ENCODE measurements around the gene GRAMD1A. TPM values are rescaled to one million over a fixed set of nuclear protein-coding genes. Genes with fewer than 3 reads are reported as not detected.

GRAMD1A gene
- total RNA-seq, 2 experiments from 2014 or later: 221 to 229 TPM

- H3K36me3 Mint-ChIP-seq (ENCODE audit: low read depth): peaks cover 94% of the 10 kb centered on the region
- Histone ChIP-seq H3K27me3 (ENCODE audit: control insufficient read depth in 1 of 2, insufficient read depth in 2 of 2, low read length in 2 of 2) (no peaks in the 10 kb centered on the region), H3K4me3 (ENCODE audit: low read length) (no peak overlapping the region), H3K27ac (ENCODE audit: low read depth in 1 of 2, low read length in 2 of 2) (no peak overlapping the region), H3K4me1 (ENCODE audit: insufficient read depth, low read length) (peaks cover 29% of the 10 kb centered on the region), H3K36me3 (ENCODE audit: insufficient read depth, low read length) (peaks cover 51% of the 10 kb centered on the region), H3K9me3 (ENCODE audit: control insufficient read depth in 1 of 2, insufficient read depth in 1 of 2, low read length in 2 of 2) (peaks cover 79% of the 10 kb centered on the region in 2 experiments)
- H3K27me3 Mint-ChIP-seq: no peaks in the 10 kb centered on the region
- ATAC-seq (ENCODE audit: poor library complexity) (no peak), DNase-seq (no peak)
- H3K27ac Mint-ChIP-seq: no peak overlapping the region
- ChIA-PET POLR2A (no interaction called here), CTCF (no interaction called here)
- TF ChIP-seq, protein P1, sequence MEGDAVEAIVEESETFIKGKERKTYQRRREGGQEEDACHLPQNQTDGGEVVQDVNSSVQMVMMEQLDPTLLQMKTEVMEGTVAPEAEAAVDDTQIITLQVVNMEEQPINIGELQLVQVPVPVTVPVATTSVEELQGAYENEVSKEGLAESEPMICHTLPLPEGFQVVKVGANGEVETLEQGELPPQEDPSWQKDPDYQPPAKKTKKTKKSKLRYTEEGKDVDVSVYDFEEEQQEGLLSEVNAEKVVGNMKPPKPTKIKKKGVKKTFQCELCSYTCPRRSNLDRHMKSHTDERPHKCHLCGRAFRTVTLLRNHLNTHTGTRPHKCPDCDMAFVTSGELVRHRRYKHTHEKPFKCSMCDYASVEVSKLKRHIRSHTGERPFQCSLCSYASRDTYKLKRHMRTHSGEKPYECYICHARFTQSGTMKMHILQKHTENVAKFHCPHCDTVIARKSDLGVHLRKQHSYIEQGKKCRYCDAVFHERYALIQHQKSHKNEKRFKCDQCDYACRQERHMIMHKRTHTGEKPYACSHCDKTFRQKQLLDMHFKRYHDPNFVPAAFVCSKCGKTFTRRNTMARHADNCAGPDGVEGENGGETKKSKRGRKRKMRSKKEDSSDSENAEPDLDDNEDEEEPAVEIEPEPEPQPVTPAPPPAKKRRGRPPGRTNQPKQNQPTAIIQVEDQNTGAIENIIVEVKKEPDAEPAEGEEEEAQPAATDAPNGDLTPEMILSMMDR (IDR thresholded peaks at IDR 0.05): no peak
- intact Hi-C loops (cut with DNase I, micrococcal nuclease): no loop called here
- H3K9me3 Mint-ChIP-seq: peaks cover 27% of the 10 kb centered on the region
- H3K4me1 Mint-ChIP-seq (ENCODE audit: low read depth): peaks cover 29% of the 10 kb centered on the region
- no peak overlapping the region for H3K4me3 Mint-ChIP-seq
Observed at GRCh38 chr19:34959021-34959420, 41.1 kb upstream of the GRAMD1A start.

GRCh38 chr19:34960103-34960805 lies 39.9 kb upstream of the GRAMD1A start:
- Mint-ChIP-seq H3K4me3 (peak overlapping the region; percentile 78), H3K4me1 (ENCODE audit: low read depth) (peaks cover 29% of the 10 kb centered on the region), H3K36me3 (ENCODE audit: low read depth) (peaks cover 94% of the 10 kb centered on the region), H3K27me3 (no peaks in the 10 kb centered on the region), H3K9me3 (peaks cover 27% of the 10 kb centered on the region), H3K27ac (peak overlapping the region; percentile 79)
- no peaks in the 10 kb centered on the region for H3K27me3 ChIP-seq (ENCODE audit: control insufficient read depth in 1 of 2, insufficient read depth in 2 of 2, low read length in 2 of 2)
- ChIA-PET POLR2A (interaction anchor here (1.5 kb wide), 1 partner anchor 11 kb away, joined by 5 read pairs; no protein-coding TSS in a partner anchor), CTCF (interaction anchor here (0.9 kb wide), 1 partner anchor 13 kb away, joined by 3 read pairs; no protein-coding TSS in a partner anchor)
- H3K4me3 ChIP-seq (ENCODE audit: low read length): no peak overlapping the region
- H3K9me3 ChIP-seq (ENCODE audit: control insufficient read depth in 1 of 2, insufficient read depth in 1 of 2, low read length in 2 of 2): peaks cover 67 to 74% of the 10 kb centered on the region in 2 experiments
- H3K27ac ChIP-seq (ENCODE audit: low read depth in 1 of 2, low read length in 2 of 2): no peak overlapping the region
- DNase-seq (no peak), ATAC-seq (ENCODE audit: poor library complexity) (no peak)
- intact Hi-C loops (cut with DNase I, micrococcal nuclease): loop anchor here in 1 of 2 experiments (5.0 kb wide), 1 partner anchor 188 kb away; the partner anchor contains the start of gene ZNF599
- peaks cover 51% of the 10 kb centered on the region for H3K36me3 ChIP-seq (ENCODE audit: insufficient read depth, low read length)
- TF ChIP-seq, protein P1 (IDR thresholded peaks at IDR 0.05): no peak
- H3K4me1 ChIP-seq (ENCODE audit: insufficient read depth, low read length): peaks cover 36% of the 10 kb centered on the region

DNA sequence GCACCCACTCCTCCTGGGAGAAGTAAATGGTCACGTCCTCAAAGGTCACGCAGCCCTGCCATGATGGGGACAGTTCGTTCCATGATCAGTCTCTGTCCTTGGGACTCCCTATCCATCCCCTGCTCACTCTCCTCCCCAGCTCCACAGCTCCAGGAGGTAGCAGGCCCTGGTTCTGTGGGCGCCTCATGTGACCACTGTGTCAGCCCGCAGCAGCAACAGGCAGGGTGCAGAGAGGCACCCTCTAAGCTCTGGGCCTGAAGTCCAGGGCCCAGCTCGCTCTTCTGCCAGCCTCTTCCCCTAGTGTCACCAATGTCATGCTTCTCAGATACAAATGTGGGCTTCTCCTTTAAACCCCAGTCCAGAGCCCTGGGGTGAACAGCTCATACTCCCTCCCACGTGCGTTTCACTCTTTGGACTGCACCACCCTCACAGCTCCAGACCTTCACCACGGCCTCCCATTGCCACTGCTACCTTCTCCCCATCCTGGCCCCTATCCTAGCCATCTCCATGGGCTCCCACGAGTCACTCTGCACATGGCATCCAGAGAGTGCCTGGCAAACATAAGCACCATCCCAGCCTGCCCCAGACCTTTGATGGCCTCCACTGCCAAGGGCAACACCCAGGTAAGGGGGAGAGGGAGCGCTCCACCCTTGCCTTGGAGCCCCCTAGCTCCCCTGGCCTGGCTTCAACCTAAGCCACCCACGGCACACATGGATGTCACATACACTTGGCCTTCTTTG lies 39.0 kb upstream of the GRAMD1A start:
- peaks cover 36% of the 10 kb centered on the region for H3K4me1 ChIP-seq (ENCODE audit: insufficient read depth, low read length)
- H3K9me3 ChIP-seq (ENCODE audit: control insufficient read depth in 1 of 2, insufficient read depth in 1 of 2, low read length in 2 of 2): peaks cover 64 to 66% of the 10 kb centered on the region in 2 experiments
- TF ChIP-seq, protein P1 (IDR thresholded peaks at IDR 0.05): no peak
- H3K27me3 ChIP-seq (ENCODE audit: control insufficient read depth in 1 of 2, insufficient read depth in 2 of 2, low read length in 2 of 2): no peaks in the 10 kb centered on the region
- H3K4me3 Mint-ChIP-seq: peak overlapping the region; percentile 78
- intact Hi-C loops (cut with DNase I, micrococcal nuclease): loop anchor here in 1 of 2 experiments (5.0 kb wide), 1 partner anchor 189 kb away; the partner anchor contains the start of gene ZNF599
- H3K27ac Mint-ChIP-seq: peak overlapping the region; percentile 89
- no peak overlapping the region for H3K27ac ChIP-seq (ENCODE audit: low read depth in 1 of 2, low read length in 2 of 2)
- DNase-seq: no peak
- CTCF ChIA-PET: no interaction called here
- H3K4me3 ChIP-seq (ENCODE audit: low read length): no peak overlapping the region
- no peaks in the 10 kb centered on the region for H3K27me3 Mint-ChIP-seq
- no peak for ATAC-seq (ENCODE audit: poor library complexity)
- H3K36me3 ChIP-seq (ENCODE audit: insufficient read depth, low read length): peaks cover 51% of the 10 kb centered on the region
- H3K36me3 Mint-ChIP-seq (ENCODE audit: low read depth): peaks cover 93% of the 10 kb centered on the region
- H3K4me1 Mint-ChIP-seq (ENCODE audit: low read depth): peaks cover 29% of the 10 kb centered on the region
- POLR2A ChIA-PET: interaction anchor here (1.5 kb wide), 1 partner anchor 12 kb away, joined by 5 read pairs; no protein-coding TSS in a partner anchor
- H3K9me3 Mint-ChIP-seq: peaks cover 27% of the 10 kb centered on the region

Data from CD4-positive, alpha-beta T cell (primary cell).